GM19372 (cell line): Measurements from ENCODE around the gene SAMD11.

Experiments
- ATAC-seq: cut with Tn5 transposase; IDR thresholded peaks from one replicate; pipeline ENCODE4 v1.9.1; 2021; ENCODE audit warnings: mild to moderate bottlenecking, low read depth, moderate library complexity; ENCODE audit not compliant: unreplicated experiment

The SAMD11 gene

DNA sequence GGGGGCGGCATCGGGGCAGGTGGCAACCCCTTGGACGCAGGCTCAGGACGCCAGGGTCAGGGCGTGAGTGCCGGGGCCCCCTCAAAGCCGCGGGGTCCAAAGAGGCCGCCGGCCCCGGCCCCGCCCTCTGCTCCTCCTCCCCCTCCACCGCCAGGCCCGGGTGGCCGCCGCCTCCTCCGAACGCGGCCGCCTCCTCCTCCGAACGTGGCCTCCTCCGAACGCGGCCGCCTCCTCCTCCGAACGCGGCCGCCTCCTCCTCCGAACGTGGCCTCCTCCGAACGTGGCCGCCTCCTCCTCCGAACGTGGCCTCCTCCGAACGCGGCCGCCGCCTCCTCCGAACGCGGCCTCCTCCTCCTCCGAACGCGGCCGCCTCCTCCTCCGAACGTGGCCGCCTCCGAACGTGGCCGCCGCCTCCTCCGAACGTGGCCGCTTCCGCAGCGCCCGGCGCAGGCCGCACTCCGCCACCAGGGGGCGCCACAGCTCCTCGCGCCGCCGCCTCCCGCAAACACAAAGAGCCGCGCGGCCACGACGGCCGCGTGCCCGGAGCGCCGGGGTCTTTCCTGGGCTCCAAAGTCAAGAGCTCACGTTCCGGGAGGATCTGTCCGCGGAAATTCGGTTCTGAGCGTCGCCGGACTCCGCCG, 19.3 kb upstream of the SAMD11 start:
- ATAC-seq: no peak

- ATAC-seq: no peak
Measured at GRCh38 chr1:905071-905749, 18.5 kb upstream of the SAMD11 start.

- no peak for ATAC-seq
Measured at GRCh38 chr1:905811-906599, 17.7 kb upstream of the SAMD11 start.

- ATAC-seq: no peak
Measured at GRCh38 chr1:906600-907420, 16.9 kb upstream of the SAMD11 start.

DNA sequence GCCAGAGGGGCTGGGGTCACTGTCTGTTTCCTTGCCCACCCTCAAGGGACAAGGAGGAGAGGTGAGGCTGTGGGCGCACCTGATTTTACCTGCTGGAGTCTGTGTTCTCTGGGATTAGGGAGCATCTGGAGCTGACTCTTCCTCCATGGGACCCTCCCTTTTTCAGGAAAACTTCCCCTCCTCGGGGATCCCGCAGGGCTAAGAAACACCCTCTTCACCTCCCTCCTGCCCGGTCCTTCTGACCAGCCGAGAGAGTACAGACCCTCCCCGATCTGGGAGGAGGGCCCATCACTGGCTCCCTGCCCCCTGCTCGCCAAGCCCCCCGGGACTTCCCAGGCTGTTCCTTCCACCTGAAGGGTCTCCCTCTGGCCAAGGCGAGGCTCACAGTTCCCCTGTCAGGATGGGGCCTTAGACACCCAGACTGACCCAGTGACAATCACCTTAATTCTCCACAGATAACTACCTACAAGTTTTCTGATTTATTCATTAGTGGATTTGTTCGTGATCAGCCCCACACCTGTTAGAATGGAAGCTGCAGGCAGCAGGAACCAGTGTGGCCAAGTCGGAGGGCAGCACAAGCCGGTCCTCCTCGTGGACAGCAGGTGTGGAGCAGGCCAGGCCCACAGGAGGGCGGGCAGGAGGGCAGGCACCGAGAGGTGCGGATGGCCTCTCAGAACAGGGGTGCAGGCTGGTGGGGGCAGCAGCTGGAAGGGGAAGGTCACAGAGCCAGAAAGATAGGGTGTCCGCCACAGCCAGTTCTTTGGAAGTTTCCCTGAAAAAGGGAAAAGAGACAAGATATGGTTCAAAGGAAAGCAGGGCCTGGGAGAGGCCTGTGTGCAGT, 15.9 kb upstream of the SAMD11 start:
- no peak for ATAC-seq

DNA sequence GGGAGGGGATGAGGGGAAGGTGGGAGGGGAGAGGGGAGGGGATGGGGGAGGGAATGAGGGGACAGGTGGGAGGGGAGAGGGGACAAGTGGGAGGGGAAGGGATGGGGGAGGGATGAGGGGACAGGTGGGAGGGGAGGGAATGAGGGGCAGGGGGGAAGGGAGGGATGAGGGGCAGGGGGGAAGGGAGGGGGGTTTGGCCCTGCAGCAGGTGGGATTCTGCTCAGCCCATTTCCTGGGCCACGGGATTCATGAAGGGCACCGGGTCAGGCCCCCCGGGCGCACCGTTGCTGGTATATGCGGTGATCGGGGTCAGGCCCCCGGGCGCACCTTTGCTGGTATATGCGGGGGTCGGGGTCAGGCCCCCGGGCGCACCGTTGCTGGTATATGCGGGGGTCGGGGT, 15.1 kb upstream of the SAMD11 start:
- ATAC-seq: no peak

GRCh38 chr1:909861-910310, 13.8 kb upstream of the SAMD11 start:
- ATAC-seq: no peak

GRCh38 chr1:910311-910880, 13.3 kb upstream of the SAMD11 start:
- no peak for ATAC-seq

DNA sequence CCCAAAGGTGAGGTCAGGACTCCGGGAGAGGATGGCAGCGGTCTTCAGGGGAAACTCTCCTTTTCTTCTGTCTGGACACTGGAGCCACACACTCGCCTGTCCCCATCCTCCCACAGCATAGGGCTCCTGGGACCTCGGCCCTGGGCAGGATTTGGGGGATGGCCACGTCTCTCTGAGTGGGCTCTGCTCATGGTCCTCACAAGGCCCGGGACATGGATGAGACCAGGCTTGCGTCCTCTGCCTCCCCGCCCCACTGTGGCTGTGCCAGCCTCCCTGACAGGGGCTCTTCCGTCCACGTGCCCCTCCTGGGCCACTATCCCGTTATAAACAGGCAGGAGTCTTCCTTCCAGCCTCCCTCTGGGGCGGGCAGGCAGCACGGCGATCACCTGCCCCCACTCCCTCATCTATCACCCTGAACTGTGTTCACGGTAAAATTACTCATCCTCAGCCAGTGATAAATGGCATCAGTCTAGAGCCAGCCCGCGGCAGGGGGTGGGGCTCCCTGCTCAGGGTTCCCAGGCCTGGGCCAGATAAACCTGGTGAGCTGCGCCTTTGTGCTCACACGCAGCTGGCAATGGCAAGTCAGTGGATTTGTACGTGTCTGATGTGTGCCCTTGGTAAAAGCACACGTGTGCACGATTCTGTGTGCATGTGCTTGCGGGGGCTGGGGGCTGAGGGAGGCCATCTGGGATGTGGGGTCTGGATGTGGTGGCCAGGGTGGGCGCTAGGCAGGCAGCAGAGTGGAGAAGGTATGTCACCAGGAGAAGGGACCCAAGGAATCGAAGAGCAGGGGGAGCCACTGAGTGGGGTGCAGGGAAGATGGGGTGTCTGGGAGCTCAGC, 12.6 kb upstream of the SAMD11 start:
- no peak for ATAC-seq

DNA sequence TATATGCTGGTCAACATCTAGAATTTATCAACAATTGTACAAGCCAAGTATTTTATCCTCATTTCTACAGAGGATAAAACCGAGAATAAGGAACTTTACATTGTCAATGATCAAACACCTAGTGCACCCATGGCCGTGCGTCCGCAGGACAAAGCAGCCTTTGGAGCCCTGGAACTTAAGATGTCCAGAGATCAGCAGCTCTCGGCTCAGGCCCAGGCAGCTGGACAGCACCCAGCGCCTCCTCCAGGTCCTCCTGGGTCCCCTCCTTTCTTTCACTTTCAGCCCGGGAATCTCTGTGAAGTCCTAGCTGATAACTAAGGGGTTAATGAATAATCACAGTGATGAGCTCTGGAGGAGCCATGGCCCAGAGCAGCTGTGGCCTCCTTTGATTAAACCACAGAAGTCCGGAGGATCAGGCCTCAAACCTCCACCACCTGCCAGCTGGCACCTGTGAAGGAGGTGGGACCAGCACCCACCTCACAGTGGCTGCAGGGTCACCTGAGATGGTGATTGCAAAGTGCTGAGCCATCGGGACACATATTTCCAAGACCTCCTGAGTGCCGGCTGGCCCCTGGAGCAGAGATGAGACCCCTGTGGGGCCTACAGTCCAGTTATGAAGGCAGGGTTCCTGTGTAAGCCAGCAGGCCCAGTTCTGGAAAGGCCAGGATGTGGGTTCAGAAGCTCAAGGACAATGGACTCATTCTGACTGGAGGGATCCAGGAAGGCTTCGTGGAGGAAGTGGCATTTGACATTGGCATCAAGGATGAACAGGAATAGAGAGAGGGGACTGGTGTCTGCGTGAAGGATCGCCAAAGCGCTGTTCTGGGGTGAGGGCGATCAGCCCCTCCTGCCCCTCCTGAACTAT, 11.6 kb upstream of the SAMD11 start:
- no peak for ATAC-seq

DNA sequence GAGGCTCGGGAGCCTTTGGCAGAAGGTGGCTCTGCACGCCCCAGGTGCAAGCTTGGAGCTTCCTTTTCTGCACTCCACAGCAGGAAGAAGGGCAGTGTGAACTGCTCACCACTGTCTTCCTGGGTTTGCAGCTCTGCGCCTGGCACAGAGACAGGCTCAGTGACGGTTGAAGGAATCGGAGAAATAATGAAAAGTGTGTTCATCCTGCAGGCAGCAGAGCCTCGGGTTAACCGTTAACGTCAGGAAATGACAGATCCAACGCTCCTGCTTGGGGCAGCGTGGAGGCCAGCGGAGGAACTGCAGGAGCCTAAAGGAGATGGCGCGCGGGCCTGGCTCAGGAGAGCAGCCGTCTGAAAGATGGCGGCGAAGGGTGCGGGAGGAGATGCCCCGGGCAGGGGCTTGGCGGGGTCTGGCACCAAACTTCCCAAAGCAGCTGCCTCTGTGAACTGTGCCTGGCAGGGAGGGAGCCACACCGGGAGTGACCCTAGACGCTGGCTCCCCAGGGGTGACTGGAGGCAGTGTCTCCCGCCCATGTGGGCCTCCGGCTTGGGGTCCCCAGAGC, 10.9 kb upstream of the SAMD11 start:
- no peak for ATAC-seq

- no peak for ATAC-seq
Measured at GRCh38 chr1:913491-914130, 10.1 kb upstream of the SAMD11 start.

- no peak for ATAC-seq
Measured at GRCh38 chr1:914131-914890, 9.4 kb upstream of the SAMD11 start.

DNA sequence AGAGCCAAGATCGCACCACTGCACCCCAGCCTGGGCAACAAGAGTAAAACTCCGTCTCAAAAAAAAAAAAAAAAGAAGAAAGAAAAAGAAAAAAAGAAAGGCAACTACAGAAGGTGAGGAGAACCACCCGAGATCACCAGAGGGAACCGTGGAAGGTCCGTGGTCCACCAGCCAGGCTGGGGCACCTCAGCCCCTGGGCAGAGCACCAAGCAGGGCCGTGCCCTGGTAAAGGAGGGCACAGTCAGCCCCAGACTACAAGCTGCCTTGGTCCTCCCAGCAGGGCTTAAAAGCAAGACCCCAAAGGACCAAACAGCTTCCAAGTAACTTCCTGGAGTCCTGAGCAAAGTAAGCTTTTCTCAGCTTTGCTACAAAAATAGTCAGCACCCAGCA, 8.8 kb upstream of the SAMD11 start:
- ATAC-seq: no peak

DNA sequence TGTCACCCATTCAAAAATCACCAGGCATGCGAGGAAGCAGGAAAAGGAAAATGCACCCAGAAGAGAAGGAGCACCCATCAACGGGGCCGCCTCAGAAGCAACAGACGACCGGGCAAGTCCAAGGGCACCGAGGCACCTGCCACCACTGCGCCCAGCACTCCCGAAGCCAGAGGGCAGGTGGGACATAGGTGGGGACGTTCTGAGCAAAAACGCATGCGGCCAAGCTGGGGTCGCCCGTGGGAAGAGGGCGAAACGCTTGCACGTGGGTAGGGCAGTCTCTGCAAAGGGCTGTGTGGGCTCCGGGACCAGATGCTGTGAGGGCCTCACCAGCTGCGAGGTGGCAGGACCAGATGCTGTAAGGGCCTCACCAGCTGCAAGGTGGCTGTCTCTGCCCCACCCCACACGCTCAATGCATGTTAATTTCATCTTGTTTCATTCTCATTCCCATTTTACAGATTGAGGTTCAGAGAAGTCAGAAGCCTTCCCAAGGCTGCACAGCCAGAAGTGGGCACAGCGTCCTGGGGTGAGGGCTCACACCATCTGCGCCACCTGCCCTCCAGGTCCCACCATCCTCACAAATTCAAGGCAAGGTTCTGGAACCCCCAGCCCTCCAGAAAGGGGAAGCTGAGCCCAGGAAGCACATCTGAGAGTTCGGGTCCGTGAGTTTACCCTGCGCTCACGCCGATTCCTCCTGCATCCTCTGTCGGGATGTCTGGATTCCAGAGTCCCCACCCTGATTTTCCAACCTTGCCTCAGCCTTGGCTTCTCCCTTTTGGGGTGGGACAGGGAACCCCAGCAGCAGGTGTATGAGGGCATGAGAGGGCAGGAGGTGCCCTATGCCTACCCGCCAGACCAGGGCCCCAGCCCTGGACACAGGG, 8.2 kb upstream of the SAMD11 start:
- ATAC-seq: no peak
